Lower lobe of right lung (tissue), 2 donors: Measurements from ENCODE around the gene SLC22A5. TPM values are rescaled to one million over a fixed set of nuclear protein-coding genes. Genes with fewer than 3 reads are reported as not detected.

Experiments used
- ATAC-seq, 2 donors: fragments of 200-7000 bp; cut with Tn5 transposase; one replicate each; pipeline ENCODE4 v1.9.1; 2020 to 2022; ENCODE audit warnings: mild to moderate bottlenecking in 2 of 2, moderate library complexity in 2 of 2
- DNase-seq: peaks from one replicate; pipeline ENCODE4 v3.0.0-alpha.2; 2020
- H3K27ac ChIP-seq: fragments of 200-600 bp; one replicate; pipeline ENCODE4 v1.8.0; 2022
- H3K27me3 ChIP-seq: fragments of 200-600 bp; one replicate; pipeline ENCODE4 v1.8.0; 2022; ENCODE audit warnings: low read depth
- H3K36me3 ChIP-seq: fragments of 200-600 bp; one replicate; pipeline ENCODE4 v1.8.0; 2022; ENCODE audit warnings: mild to moderate bottlenecking
- H3K4me1 ChIP-seq: fragments of 200-600 bp; one replicate; pipeline ENCODE4 v1.8.0; 2022
- H3K4me3 ChIP-seq: fragments of 200-600 bp; one replicate; pipeline ENCODE4 v1.8.0; 2022; ENCODE audit warnings: mild to moderate bottlenecking
- H3K9me3 ChIP-seq: fragments of 200-600 bp; one replicate; pipeline ENCODE4 v1.8.0; 2022
- intact Hi-C: fragments of 100-400 bp; cut with DNase I; formaldehyde crosslinking; loops from one replicate; pipeline ENCODE4 v1.11.0; 2022
- total RNA-seq: library from RNA; stranded (reverse); fragmentation: NEBNext Ultra II Directional; extraction: Animal tissue kit (Norgen Biotek cat#: 25700); gene quantifications from one replicate; pipeline ENCODE4 v1.2.1, GENCODE V29; 2021
- TF ChIP-seq, protein P1 (sequence below): fragments of 200-600 bp; IDR thresholded peaks from one replicate; pipeline ENCODE4 v1.8.0; 2022; ENCODE audit warnings: antibody characterized with exemption, mild to moderate bottlenecking
- donor health status: DM: no; HTN: yes; CAD: no; lungs with severe emphysema.

The SLC22A5 gene
- total RNA-seq, 1 donor from 2014 or later, result 12.6 TPM

DNA sequence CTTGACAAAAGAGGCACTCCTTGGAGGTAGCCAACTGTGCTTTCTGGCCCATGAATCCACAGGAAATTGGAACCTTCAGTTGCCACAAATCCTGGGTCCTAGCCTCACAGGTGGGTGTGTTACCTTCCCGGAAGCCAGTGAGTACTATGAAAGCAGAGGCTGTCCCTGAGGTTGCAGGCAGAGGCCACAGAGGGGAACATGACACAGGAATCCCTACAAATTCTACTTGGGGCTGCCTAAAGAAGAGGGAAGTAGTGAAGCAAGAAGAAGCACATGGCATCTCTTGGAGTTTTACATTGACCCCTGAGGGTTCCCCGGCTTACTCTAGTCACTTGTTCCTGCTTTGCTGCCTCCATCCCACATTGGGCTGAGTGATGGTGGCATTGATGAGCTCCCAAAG, 2.6 kb downstream of the SLC22A5 start:
- TF ChIP-seq, protein P1, sequence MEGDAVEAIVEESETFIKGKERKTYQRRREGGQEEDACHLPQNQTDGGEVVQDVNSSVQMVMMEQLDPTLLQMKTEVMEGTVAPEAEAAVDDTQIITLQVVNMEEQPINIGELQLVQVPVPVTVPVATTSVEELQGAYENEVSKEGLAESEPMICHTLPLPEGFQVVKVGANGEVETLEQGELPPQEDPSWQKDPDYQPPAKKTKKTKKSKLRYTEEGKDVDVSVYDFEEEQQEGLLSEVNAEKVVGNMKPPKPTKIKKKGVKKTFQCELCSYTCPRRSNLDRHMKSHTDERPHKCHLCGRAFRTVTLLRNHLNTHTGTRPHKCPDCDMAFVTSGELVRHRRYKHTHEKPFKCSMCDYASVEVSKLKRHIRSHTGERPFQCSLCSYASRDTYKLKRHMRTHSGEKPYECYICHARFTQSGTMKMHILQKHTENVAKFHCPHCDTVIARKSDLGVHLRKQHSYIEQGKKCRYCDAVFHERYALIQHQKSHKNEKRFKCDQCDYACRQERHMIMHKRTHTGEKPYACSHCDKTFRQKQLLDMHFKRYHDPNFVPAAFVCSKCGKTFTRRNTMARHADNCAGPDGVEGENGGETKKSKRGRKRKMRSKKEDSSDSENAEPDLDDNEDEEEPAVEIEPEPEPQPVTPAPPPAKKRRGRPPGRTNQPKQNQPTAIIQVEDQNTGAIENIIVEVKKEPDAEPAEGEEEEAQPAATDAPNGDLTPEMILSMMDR, result no peak
- Histone ChIP-seq H3K36me3 (no peaks in the 10 kb centered on the region), H3K4me1 (peaks cover 35% of the 10 kb centered on the region), H3K27ac (no peak overlapping the region), H3K9me3 (no peaks in the 10 kb centered on the region), H3K27me3 (no peaks in the 10 kb centered on the region), H3K4me3 (no peak overlapping the region)
- no peak for ATAC-seq
- intact Hi-C loops, result no loop called here
- no peak for DNase-seq

DNA sequence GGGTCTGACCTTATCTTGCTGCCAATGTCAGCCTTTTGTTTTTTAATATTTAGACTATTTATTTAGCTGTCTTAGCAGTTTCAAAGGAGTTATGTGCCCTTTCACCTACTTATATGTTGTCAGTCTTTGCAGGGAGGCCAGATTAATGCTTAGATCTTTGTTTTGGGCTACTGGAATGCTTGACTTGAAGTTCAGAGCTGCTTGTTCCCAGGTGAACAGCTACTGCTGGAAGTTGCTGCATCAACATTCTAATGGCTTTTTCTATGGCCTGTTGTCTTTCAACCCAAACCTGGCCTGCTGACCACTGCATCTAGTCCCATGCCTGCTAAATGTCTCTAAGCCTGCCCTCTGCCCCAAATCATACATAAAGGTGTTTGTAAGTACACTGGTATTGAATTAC, 3.0 kb downstream of the SLC22A5 start:
- Histone ChIP-seq H3K36me3 (no peaks in the 10 kb centered on the region), H3K4me1 (peaks cover 35% of the 10 kb centered on the region), H3K27me3 (no peaks in the 10 kb centered on the region), H3K27ac (no peak overlapping the region), H3K9me3 (no peaks in the 10 kb centered on the region), H3K4me3 (no peak overlapping the region)
- no peak for ATAC-seq
- TF ChIP-seq, protein P1, result no peak
- no peak for DNase-seq
- intact Hi-C loops, result no loop called here

DNA sequence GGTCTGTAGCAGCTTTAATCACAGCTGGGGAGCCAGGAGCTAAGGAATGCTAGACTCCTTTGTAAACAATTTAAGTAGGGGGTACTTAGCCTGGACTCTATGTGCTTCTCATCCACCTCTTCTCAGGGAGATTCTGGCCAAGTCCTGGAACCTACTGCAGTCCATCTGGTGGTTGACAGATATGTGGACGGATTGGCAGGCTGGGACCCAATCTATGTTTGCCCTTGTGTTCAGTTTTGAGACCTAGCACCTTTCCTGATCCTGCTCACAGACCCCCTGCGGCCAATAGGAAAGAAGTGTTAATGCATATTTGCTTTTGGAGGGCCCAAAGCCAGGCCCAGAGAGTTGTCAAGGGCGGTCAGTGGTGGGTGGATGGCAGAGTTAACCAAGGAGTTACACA, 6.4 kb downstream of the SLC22A5 start:
- Histone ChIP-seq H3K27ac (no peak overlapping the region), H3K27me3 (no peaks in the 10 kb centered on the region), H3K36me3 (peaks cover 14% of the 10 kb centered on the region), H3K4me1 (peaks cover 22% of the 10 kb centered on the region), H3K4me3 (no peak overlapping the region), H3K9me3 (no peaks in the 10 kb centered on the region)
- ATAC-seq, result no peak
- TF ChIP-seq, protein P1, result no peak
- DNase-seq, result no peak
- intact Hi-C loops, result no loop called here

DNA sequence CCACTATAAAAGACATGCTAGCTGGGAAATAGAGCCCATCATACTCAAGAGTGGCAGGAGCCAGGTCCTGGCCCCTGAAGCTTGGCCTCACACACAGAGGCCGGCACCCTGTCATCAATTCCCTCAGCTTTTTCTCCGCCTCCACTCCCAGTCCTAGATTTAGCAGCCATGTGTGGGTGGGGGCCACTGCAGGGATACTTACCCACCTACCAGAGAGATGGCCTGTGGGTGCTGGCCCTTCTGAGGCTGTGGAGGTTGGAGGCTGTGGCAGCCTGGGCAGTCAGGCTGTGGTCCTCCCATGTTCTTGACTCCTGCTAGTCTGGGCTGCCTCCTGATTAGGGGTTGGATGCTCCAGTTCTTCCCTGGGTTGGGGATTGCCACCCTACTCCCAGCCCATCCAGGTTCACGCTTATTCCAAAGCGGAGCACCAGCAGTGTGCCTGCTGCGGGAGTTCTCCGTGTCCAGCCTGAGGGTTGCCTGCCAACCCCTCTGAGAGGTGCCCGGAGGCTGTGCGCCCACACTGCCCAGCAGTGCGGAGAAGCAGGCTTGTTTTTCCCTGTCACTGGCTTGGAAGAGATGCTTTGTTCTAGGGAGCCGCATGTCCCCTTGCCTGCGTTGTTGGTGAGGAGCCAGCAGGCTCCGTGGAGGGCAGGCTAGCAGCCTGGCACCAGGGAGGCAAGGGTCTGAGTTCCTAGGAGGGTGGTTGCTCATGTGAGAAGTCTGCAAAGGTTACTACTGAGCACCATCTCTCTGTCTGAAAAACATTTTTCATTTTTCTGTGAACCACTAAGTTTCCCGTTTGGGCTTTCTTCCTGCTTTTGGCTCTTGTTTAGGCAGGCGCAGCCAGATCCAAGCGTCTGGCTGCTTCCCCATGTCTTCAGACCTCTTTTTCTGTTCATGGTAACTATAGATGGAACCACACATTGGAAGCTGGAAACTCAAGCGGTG, 7.5 kb downstream of the SLC22A5 start:
- no peak overlapping the region for H3K27ac ChIP-seq
- no peak overlapping the region for H3K4me3 ChIP-seq
- no peak for DNase-seq
- peaks cover 12% of the 10 kb centered on the region for H3K4me1 ChIP-seq
- TF ChIP-seq, protein P1, result no peak
- ATAC-seq, result no peak
- H3K27me3 ChIP-seq, result no peaks in the 10 kb centered on the region
- peaks cover 14% of the 10 kb centered on the region for H3K36me3 ChIP-seq
- intact Hi-C loops, result no loop called here
- no peaks in the 10 kb centered on the region for H3K9me3 ChIP-seq

DNA sequence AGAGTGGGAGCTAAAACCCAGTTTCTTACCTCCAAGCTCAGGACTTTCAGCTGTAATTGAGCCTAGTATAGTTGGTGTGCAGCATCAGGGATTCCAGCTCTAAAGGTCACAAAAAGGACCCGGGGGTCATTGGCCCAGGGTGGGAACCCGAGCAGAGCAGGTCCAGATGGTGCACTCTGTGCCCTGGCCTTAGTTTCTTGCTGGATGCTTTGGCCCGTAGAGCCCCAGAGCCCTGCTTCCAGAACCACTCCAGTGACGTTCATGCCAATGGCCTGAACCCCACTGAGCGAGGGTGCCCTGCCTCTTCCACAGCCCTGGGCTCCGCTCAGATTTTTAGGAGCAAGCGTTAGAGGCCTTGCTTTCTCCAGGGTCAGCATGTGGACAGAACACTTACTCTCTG, 8.2 kb downstream of the SLC22A5 start:
- no peaks in the 10 kb centered on the region for H3K9me3 ChIP-seq
- no peak overlapping the region for H3K4me3 ChIP-seq
- H3K36me3 ChIP-seq, result peaks cover 14% of the 10 kb centered on the region
- H3K27me3 ChIP-seq, result no peaks in the 10 kb centered on the region
- ATAC-seq (no peak), DNase-seq (no peak)
- intact Hi-C loops, result no loop called here
- no peak overlapping the region for H3K27ac ChIP-seq
- TF ChIP-seq, protein P1, result no peak
- H3K4me1 ChIP-seq, result peaks cover 4% of the 10 kb centered on the region
